NOMO-1 (cell line): ENCODE data around the gene CCDC183.
"Not testable (repeated sequence)": the region's sequence is repeated elsewhere in the genome, so short reads cannot be mapped to it uniquely, and the experiment has no call there.

Experiments used
- DNase-seq, 2 experiments: peaks; one replicate each; lab custom pipeline; 2025; ENCODE audit not compliant: unreplicated experiment in 2 of 2; lab: John Stamatoyannopoulos, UW

Gene CCDC183

DNA sequence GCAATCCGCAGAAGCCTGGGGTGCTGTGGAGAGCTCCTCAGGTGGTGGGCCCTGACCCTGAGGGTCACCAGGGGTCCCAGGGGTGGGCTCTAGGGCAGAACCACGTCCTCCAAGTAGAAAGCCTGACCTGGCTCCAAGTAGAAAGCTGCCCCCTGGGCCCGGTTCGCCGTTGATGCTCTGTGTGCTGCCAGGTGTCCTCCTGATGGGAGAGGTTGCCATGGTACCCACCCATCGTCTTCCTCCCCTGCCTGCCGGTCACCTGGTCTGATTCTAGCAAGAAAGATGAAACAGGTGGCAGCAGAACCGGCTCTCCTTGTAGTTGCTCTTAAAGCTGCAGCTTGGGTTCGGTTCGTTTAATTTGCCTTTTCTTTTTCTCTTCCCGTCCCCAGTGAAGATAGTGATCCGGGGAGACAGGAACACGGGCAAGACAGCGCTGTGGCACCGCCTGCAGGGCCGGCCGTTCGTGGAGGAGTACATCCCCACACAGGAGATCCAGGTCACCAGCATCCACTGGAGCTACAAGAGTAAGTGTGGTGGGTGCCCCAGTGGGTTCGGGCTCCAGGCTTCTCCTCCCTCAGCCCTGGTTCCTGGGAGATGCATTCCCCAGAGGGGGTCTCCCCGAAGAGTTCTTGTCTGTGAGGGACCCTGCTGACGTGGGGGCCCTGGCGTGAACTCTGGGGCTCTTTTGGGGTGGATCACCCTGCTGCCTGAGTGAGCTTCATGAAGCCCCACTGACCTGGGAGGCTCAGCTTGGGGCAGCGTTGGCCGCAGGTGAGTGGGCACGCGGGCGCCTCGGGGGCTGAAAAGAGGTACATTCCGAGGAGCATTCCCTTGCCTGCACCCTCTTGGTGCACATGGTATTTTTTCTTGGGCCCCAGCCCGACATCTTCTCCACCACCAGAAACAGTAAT is 27.3 kb downstream of the CCDC183 start:
- no peak for DNase-seq

GRCh38 chr9:136824496-136825225 is 28.5 kb downstream of the CCDC183 start:
- no peak for DNase-seq

- DNase-seq, result no peak
Observed at GRCh38 chr9:136825295-136826187, 29.4 kb downstream of the CCDC183 start.

- no peak for DNase-seq
Observed at GRCh38 chr9:136826188-136826541, 30.0 kb downstream of the CCDC183 start.

GRCh38 chr9:136826703-136827582 is 30.8 kb downstream of the CCDC183 start:
- DNase-seq, result no peak

GRCh38 chr9:136827794-136828473 is 31.8 kb downstream of the CCDC183 start:
- no peak for DNase-seq

DNA sequence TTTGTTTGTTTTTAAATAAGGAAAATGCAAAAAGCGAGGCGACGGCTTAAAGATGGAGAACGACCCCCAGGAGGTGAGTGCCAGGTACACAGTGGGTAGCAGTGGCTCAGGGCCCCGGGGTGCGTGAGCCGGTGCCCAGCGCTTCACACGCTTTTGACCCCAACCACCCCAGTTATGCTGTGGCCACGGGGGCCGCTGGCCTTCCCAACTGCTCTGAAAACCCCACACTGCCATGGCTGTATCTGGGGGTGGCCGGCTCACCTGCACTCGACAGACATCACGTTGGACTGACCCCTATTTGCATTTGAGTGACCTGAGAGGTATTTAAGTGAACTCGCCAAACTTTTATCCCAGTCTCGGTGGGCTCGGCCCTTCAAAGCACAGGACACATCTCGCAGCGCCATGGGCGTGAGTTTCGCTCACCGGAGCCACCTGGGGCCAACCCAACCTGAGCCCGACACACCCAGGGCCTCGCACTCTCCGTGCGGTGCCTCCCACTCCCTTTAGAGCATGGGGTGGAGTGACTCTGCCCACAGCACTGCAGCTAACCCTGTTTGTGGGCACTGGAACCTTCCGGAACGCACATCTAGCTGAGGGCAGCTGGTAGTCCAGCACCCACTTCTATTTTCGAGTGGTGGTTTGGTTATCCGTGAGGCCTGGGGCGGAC is 32.5 kb downstream of the CCDC183 start:
- DNase-seq, result no peak

GRCh38 chr9:136829412-136829811 is 33.3 kb downstream of the CCDC183 start:
- DNase-seq, result no peak

DNA sequence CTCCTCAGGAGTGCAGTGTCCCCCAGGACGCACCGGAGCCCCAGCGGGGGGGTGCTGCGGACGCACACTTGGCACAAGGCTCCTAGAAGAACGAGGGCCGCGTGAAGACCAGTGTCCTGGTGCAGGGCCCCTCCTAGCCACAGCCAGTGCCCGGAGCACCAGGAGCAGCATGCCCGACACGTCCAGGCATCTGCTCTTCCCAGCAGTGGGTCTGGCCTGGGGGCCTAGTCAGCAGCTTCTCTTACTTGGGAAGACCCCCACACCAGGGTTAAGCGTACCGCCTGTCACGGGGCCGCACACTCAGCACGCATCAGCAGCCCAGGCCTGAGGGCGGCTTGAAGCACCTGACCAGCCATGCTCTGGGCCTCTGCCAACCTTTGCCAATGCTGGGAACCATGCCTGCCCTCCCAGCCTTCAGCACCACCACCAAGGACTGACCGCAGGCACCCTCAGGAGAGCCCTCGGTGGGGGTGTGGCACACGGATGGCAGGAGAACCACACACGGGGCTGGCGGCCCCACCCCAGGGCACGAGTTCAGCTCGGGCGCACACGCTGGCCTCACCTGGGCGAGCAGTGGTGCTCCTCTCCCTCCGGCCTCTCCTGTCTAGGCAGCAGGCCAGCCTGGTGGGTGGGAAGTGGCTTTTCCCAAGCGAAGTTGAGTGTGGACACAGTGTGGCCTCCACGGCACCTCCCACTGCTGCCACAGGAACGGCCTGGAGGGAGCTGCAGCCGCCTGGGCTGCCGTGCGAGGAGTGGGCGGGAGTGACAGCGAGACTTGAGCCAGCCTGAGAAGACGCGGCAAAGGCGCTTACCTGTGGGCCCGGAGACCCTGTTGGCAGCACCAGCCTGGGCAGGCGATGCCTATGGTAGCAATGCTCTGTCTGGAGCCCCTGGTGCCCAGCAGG is 34.1 kb downstream of the CCDC183 start:
- DNase-seq, result no peak

GRCh38 chr9:136831002-136831719 is 35.0 kb downstream of the CCDC183 start:
- no peak for DNase-seq

DNA sequence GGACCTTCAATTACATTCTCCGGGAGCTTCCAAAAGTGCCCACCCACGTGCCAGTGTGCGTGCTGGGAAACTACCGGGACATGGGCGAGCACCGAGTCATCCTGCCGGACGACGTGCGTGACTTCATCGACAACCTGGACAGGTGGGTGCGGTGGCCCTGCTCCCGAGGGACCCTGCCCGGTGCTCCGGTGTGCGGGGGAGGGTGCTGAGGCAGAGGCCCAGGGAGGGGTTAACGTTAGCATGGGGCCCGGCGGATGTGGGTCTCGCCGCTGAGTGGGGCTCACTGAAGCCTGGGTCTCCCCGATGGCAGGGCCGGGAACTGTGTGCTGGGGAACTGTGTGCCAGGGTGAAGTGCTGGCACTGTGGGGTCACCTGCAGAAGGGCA is 35.6 kb downstream of the CCDC183 start:
- DNase-seq, result no peak

- no peak for DNase-seq
Observed at GRCh38 chr9:136832581-136832980, 36.4 kb downstream of the CCDC183 start.

- not testable (repeated sequence) for DNase-seq
Observed at GRCh38 chr9:136833381-136834048, 37.4 kb downstream of the CCDC183 start.

GRCh38 chr9:136835162-136835931 is 39.2 kb downstream of the CCDC183 start:
- DNase-seq, result no peak

DNA sequence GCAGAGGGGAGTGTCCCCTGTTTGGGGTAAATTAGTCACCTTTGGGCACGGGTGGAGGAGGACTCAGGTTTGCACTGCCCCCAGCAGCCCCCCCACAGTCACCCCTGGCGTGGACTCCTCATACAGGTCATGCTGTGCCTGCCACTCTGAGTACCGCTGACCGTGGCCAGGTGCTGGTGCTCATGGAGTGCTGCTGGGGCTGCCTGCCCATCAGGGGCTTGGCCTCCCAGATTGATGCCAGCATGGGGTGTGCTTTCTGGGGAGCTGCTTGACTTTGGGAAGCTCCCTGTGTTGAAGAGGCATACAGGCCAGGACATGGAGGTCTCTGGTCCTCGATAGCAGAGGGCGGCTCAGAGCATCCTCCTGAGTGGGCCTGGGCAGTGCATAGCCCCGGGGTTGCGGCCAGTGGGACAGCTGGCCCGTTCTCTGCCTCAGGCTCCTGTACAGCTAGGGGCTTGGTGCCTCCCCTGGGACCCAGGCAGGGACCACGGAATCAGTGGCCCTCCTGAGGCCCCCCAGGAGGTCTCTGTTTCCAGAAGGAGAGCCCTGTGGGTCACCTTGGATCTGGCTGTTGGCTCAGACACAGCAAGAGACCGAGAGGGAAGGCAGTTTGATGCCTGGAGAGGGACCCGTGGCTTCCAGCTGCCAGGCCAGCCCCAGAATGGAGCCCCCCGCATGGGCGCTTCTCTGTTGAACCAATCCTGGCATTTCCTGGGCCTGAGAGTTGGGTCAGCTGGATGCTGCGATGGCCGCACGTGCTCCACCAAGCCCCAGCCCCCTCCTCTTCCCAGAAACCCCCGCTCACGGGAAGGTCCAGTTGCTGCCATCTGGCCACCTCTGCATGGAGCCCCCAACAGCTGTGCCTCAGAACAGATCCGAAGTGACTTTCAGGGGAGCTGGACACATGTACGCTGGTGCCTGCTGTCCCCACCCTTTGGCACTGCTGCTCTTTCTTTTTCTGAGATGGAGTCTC is 40.1 kb downstream of the CCDC183 start:
- DNase-seq, result no peak
